Measurements from ENCODE around the gene TAF7. TPM values are rescaled to one million over a fixed set of nuclear protein-coding genes. Genes with fewer than 3 reads are reported as not detected.

Gene TAF7
- total RNA-seq, 1 experiment from 2014 or later: 90.3 TPM

- no peak within 1 kb of the TSS for H3K56ac ChIP-seq (ENCODE audit: insufficient read length, low read depth, low read length)
- H4K8ac ChIP-seq (replicated peaks; ENCODE audit: insufficient read length, low read depth, low read length): no peak within 1 kb of the TSS
- no peak within 1 kb of the TSS for H4K91ac ChIP-seq (ENCODE audit: insufficient read length, low read depth, low read length)
- no peaks in the 10 kb centered on the region for H3K27me3 ChIP-seq (ENCODE audit: insufficient read depth, low read length)
- H3K4me2 ChIP-seq (ENCODE audit: insufficient read depth, insufficient read length, low read length): no peak within 1 kb of the TSS
- DNase-seq: no peak
- H3K79me1 ChIP-seq (ENCODE audit: insufficient read depth, low read depth, low read length, poor library complexity, severe bottlenecking): no peaks in the 10 kb centered on the region
- whole genome bisulfite sequencing (ENCODE audit: extremely low coverage, insufficient read length, low lambda C conversion rate): no CpG with 5 or more reads among the region's 29 CpGs
- H4K20me1 ChIP-seq (ENCODE audit: control insufficient read depth, insufficient read depth, insufficient read length): no peaks in the 10 kb centered on the region
- H3K14ac ChIP-seq (ENCODE audit: insufficient read depth, low read length): no peak within 1 kb of the TSS
- no peak within 1 kb of the TSS for H3T11ph ChIP-seq (ENCODE audit: low read length)
- H2BK5ac ChIP-seq (ENCODE audit: insufficient read length, low read length): no peak within 1 kb of the TSS
- no peak within 1 kb of the TSS for H2BK120ac ChIP-seq (ENCODE audit: low read depth, low read length, poor library complexity, severe bottlenecking)
- H3K4me1 ChIP-seq (ENCODE audit: insufficient read depth, low read length): no peaks in the 10 kb centered on the region
- peaks cover 33% of the 10 kb centered on the region for H3K9me3 ChIP-seq (ENCODE audit: control insufficient read depth, low read depth, low read length)
- Mint-ChIP-seq H3K4me3 (no peak within 1 kb of the TSS), H3K27me3 (ENCODE audit: low read depth) (peaks cover 2% of the 10 kb centered on the region), H3K9me3 (peaks cover 60 to 62% of the 10 kb centered on the region in 2 experiments), H3K4me1 (peaks cover 7% of the 10 kb centered on the region in 2 experiments), H3K36me3 (ENCODE audit: insufficient read depth in 1 of 3, low read depth in 3 of 3) (peaks cover 18 to 68% (median 50%) of the 10 kb centered on the region in 3 experiments), H3K27ac (no peak within 1 kb of the TSS)
- H2AK5ac ChIP-seq (ENCODE audit: insufficient read length, low read length): no peak within 1 kb of the TSS
- H3K79me2 ChIP-seq (ENCODE audit: insufficient read depth, low read length): no peaks in the 10 kb centered on the region
- no peak within 1 kb of the TSS for H3K27ac ChIP-seq (ENCODE audit: insufficient read length, low read depth, low read length)
- no peak within 1 kb of the TSS for H3K23ac ChIP-seq (ENCODE audit: insufficient read length, low read depth, low read length)
- H2BK12ac ChIP-seq (ENCODE audit: insufficient read length, low read depth, low read length): no peak within 1 kb of the TSS
- no peak within 1 kb of the TSS for H2BK15ac ChIP-seq (ENCODE audit: low read depth, low read length)
- H3K9ac ChIP-seq (ENCODE audit: extremely low read depth, insufficient read length, low read length): no peak within 1 kb of the TSS
- no peak within 1 kb of the TSS for H3K4ac ChIP-seq (ENCODE audit: low read depth, low read length)
- no peak within 1 kb of the TSS for H4K5ac ChIP-seq (ENCODE audit: insufficient read length, low read depth, low read length)
- TF ChIP-seq CTCF (conservative IDR thresholded peaks at IDR 0.05): peak; percentile 64
- H2BK20ac ChIP-seq (ENCODE audit: low read depth, low read length, poor library complexity, severe bottlenecking): no peak within 1 kb of the TSS
- H3K18ac ChIP-seq (ENCODE audit: insufficient read length, low read depth, low read length): no peak within 1 kb of the TSS
- no peak within 1 kb of the TSS for H2AFZ ChIP-seq (ENCODE audit: low read length)
- peaks cover 3% of the 10 kb centered on the region for H3K23me2 ChIP-seq (ENCODE audit: insufficient read length, low read depth, low read length, poor library complexity, severe bottlenecking)
These were observed 34.4 kb upstream of the TAF7 start, which contains the start of gene PCDHGA4 for GRCh38 chr5:141354900-141355469. Gene PCDHGA4 (plus strand): TSS chr5:141355021. CDS start chr5:141355108, 87 bp downstream.

Data from H9 (cell line).